A549 treated with CpdA at 1 μM for 4 hours (cell line): ENCODE measurements around the gene LRIF1. TPM values are rescaled to one million over a fixed set of nuclear protein-coding genes. Genes with fewer than 3 reads are reported as not detected.

ENCODE experiments used
- total RNA-seq: library from RNA; stranded (reverse); fragments of 200-300 nt; extraction: Qiagen RNA extraction; gene quantifications from 5 replicates; pipeline ENCODE4 v1.2.3, GENCODE V29; 2022; ENCODE audit warnings: low read depth

LRIF1 gene, protein sequence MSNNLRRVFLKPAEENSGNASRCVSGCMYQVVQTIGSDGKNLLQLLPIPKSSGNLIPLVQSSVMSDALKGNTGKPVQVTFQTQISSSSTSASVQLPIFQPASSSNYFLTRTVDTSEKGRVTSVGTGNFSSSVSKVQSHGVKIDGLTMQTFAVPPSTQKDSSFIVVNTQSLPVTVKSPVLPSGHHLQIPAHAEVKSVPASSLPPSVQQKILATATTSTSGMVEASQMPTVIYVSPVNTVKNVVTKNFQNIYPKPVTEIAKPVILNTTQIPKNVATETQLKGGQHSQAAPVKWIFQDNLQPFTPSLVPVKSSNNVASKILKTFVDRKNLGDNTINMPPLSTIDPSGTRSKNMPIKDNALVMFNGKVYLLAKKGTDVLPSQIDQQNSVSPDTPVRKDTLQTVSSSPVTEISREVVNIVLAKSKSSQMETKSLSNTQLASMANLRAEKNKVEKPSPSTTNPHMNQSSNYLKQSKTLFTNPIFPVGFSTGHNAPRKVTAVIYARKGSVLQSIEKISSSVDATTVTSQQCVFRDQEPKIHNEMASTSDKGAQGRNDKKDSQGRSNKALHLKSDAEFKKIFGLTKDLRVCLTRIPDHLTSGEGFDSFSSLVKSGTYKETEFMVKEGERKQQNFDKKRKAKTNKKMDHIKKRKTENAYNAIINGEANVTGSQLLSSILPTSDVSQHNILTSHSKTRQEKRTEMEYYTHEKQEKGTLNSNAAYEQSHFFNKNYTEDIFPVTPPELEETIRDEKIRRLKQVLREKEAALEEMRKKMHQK
- total RNA-seq = 16.3 to 26.2 TPM (median 20.2 TPM) in 5 replicates

DNA sequence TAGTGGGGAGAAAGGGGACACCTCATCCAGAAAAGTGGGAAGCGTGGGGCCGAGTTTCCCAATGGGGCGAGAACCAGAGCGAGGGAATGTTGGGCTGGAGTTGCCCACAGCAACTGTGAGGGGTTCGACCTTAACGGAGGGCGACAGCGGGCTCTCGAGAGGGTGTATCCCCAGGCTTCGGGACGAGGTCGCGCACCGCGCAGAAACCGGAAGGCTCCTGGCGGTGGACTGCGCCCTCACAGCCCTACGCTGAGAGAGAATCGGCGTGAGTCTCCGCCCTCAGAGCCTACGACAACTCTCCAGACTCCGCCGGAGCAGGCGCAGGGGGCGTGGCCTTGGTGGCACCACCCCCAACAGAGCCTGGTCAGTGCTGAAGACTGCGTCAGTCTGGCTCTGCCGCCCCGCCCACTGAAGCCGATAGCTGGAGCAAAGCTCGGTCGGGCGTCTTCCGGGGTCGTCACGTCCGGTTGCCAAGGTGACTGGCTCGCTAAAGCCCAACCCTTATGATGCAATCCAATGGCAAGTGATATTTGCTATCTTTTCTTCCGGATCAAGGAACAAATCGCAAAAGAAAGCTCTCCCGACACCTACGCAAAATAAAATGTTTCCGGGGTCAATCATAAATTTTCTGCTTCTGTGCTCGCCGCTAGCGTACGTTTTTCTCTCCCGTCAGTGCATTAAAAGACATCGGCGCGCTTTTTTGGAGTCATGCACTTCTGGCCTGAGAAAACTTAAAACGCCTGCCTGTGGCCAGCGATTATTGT is at the start of gene LRIF1:
Gene LRIF1 (minus strand): TSS at position 232 of the 764 bp plus-strand sequence. CDS start 234 bp downstream, outside the sequence.

Other genes with a start within 250 kb of the LRIF1 start
- gene CD53, start 90.8 kb downstream of the LRIF1 start, total RNA-seq = 0.05 TPM in 1 of 5 replicates, not detected in the others
- 19.1 to 20.2 TPM (median 19.5 TPM) in 5 replicates for gene DRAM2, start 176.2 kb upstream of the LRIF1 start, total RNA-seq
- 11.8 to 14.9 TPM (median 14.1 TPM) in 5 replicates for gene CEPT1, start 176.3 kb upstream of the LRIF1 start, total RNA-seq
- gene DENND2D, start 236.7 kb upstream of the LRIF1 start, total RNA-seq = 1.1 to 1.6 TPM (median 1.5 TPM) in 5 replicates